Suppressor macrophage (primary cell): Measurements from ENCODE around the gene ALDH5A1.
"Not testable (repeated sequence)": the region's sequence is repeated elsewhere in the genome, so short reads cannot be mapped to it uniquely, and the experiment has no call there.

Source experiments
- DNase-seq, 4 experiments: peaks; one replicate each; pipeline ENCODE4 v3.0.0-alpha.2; 2020 to 2022

Gene ALDH5A1

DNA sequence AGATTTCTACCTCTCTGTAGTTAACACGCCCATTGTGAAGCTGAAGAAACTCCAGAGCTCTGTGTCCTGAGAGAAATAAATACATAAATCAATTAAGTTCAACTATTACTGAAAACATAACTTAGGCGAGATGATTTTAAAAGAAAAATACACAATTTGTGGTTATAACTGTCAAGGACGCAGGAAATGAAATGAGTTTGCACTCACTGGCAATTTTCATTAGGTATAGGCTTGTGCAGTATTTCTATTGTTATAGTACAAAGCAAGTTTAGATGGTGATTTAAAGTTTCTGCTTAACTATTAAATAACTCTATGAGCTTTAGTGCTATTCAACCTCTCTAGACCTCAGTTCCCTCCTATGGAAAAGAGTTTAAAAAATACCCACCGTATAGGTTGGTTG lies 8.7 kb upstream of the ALDH5A1 start:
- DNase-seq = no peak

DNA sequence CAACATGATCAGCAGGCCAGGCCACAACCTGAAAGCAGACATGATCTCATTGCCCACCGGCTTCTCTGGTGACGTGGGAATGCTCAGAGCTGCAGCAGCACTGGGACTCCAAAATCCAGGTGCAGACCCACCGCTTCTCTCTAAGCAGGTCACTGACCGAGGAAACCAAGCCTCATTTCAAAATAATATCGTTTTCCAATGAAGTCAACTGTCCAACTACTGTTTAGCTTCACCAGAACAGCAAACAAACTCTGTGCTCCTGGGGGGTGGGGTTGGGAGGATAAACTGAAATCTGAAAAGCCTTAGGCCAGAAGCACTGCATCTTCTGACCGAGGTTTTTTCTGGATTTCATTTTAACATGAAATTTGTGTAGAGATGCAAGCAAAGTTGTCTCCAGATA lies 5.3 kb upstream of the ALDH5A1 start, which contains the start of gene GPLD1:
GPLD1 (minus strand) TSS at position 109 of the 400 bp plus-strand sequence; CDS start at position 42, 67 bp downstream.
- no peak for DNase-seq

DNA sequence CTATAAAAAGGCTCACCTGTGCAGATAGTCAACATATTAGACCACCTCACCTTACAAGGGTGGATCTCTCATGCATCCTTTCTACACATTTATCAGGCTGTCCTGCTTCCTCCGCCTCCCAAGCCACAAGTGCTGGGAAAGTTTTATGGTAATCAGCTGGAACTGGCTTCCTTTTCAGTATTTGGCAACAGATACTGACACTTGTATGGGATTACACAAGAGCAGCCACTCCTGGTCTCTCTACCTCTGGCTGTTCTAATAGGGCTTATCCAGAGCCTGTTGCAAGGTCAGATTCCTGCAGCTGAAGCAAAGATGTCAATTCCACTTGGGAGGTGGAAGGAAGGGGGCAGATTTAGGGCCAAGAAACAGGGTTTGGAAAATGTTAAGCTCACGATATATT lies 4.9 kb upstream of the ALDH5A1 start:
- peak in 3 of 4 experiments; percentile 40 to 52 (median 43) for DNase-seq

DNA sequence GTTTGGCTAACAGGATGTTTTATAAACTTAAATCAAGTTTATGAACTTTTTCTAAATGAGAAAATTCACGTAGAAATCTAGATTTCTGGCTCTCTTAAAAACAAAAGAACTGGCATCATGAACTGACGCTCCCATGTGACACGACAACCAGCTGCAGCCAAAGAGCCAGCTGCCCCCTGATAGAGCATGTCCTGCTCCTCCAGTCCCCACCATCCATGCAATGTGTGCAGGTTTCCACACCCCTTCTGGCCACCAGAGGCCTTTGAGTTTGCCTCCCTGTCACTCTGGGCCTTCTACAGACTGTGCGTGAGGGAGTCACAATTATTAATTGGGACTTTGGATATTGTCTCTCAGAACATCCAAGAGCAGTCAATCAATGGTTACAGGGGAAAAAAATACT lies 3.8 kb upstream of the ALDH5A1 start:
- no peak for DNase-seq

DNA sequence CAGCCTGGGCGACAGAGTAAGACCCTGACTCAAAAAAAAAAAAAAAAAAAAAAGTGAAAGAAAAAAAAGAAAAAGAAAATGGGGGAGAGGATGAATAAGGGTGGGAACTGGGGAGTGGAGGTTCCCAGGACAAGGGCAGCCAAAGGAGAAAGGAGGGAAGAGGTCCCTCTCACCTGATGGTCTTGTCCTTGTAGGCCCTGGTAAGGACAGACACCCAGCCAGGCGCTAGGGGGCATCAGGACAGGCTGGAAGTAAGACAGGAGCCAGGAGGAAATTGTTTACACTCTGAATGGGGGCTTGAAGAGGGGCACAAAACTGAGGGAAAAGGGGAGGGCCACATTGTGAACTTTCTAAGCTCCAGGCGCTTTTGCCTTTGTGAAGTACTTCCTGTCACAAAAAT lies 2.3 kb upstream of the ALDH5A1 start:
- DNase-seq = peak in 3 of 4 experiments; percentile 8 to 32 (median 21)

DNA sequence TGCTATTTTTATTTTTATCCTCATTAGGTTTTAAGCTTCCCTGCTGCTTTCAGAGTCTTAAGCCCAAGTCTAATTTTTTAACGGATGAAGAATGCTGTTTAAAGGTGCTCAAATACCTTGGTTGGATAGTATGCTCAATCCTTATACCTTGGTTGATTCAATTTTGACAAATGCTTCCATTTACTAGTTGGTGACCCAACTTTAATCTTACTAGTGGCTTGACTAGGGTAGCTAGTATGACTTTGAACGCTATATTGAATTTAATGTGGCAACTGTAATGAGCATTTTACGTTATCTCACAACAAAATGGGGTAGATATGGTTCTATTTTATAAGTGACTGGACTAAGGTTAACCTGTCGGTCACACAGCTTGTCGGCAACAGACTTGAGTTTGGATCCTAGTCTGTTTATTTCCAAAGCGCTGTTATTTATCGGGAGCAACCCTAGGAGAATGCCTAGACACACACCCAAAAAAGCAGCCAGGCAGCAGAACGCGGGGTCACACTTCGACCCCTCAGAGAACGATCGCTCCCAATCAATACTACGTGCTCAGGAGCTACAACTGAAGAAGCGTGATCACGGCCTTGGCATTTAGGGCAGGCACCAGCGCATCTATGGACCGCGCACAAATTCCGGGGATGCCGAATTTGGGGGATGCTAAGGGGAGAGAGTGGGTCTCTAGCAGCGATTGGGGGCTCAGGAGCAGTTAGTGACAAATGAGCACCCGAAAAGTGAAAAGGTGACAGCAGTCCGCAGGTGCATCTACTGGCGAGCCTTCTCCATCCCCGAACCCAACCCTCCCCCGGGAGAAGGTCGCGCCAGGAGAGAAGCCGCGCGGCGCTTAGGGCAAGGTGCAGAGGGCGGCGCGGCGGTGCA lies 586 bp upstream of the ALDH5A1 start:
- no peak for DNase-seq

DNA sequence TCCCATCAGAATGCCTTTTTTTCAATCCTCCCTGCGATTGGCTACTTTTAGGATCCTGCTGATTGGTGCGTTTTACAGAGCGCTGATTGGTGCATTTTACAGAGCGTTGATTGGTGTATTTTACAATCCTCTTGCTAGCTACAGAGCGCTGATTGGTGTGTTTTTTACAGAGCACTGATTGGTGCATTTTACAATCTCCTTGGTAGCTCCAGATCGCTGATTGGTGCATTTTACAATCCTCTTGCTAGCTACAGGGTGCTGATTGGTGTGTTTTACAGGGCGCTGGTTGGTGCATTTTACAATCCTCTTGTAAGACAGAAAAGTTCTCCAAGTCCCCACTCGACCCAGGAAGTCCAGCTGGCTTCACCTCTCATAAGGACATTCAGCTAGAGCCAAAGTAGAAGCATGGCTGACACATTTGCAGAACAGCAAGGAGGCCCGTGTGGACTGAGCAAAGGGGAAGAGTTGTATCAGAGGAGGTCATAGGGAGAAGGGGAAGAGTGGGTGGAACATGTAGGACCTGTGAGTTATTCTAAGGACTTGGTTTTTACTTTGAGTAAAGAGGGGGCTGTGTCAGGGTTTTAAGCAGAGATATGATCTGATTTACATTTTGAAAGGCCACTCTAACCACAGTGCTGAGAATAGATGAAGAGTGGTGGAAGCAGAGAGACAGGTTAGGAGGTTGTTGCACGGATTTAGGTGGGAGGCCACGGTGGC lies 2.6 kb downstream of the ALDH5A1 start:
- DNase-seq = peak; percentile 31 to 53 (median 48)

DNA sequence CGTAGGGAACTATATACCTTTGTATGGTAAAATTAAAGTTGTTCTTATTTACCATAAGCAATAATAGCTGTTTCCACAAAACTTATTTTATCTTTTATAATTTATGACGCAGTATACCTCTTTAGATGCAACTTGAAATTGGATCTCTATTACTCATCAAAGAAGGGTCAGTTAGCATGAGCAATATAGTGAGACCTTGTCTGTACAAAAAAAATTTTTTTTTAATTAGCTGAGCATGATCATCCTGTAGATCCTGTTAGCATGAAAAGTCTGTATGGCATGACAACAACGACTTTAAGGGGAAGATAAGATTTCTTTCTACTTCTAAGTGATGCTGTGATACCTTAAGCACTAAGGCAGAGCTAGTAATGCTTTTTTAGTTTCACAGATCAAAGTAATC lies 5.9 kb downstream of the ALDH5A1 start:
- DNase-seq = no peak

DNA sequence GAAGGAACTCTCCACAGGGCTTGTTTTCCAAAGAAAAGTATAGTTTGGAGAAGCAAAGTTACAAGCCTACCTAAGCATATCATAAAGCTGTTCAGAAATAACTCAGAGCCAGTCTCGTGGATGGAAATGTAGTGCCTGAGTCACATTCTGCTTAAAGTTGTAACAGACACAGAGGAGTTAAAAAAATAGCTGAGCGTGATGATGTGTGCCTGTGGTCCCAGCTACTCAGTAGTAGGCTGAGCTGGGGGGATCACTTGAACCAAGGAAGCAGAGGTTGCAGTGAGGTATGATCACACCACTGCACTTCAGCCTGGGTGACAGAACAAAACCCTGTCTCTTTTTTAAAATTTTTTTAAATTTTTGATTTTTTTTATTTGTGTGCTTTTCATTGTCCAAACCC lies 6.6 kb downstream of the ALDH5A1 start:
- no peak for DNase-seq

DNA sequence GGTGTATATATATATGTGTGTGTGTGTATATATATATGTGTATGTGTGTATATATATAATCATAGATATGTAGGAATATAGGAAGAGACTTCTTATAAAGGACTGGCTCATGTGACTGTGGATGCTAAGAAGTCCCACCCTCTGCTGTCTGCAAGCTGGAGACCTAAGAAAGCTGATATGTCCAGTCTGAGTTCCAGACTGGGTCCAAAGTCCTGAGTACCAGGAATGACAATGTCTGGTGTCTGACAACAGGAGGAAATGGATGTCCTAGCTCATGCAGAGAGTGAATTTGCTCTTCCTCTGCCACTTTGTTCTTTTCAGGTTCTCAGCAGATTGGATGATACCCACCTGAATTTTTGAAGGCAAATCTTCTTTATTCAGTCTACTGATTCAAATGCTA lies 7.1 kb downstream of the ALDH5A1 start:
- DNase-seq = no peak

DNA sequence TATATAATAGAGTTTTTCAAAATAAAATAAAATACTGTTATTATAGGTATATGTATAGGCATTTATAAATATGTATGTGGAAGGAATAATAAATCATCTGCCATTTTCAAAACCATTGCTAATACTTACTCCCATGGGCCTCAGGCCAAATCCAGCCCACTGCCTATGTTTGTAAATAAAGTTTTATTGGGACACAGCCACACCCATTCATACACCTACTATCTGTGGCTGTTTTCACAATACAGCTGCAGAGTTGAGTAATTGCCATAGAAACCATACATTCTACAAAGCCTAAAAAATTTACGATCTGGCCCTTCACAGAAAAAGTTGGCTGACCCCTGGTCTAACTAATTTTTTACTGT lies 9.5 kb downstream of the ALDH5A1 start:
- DNase-seq = no peak

DNA sequence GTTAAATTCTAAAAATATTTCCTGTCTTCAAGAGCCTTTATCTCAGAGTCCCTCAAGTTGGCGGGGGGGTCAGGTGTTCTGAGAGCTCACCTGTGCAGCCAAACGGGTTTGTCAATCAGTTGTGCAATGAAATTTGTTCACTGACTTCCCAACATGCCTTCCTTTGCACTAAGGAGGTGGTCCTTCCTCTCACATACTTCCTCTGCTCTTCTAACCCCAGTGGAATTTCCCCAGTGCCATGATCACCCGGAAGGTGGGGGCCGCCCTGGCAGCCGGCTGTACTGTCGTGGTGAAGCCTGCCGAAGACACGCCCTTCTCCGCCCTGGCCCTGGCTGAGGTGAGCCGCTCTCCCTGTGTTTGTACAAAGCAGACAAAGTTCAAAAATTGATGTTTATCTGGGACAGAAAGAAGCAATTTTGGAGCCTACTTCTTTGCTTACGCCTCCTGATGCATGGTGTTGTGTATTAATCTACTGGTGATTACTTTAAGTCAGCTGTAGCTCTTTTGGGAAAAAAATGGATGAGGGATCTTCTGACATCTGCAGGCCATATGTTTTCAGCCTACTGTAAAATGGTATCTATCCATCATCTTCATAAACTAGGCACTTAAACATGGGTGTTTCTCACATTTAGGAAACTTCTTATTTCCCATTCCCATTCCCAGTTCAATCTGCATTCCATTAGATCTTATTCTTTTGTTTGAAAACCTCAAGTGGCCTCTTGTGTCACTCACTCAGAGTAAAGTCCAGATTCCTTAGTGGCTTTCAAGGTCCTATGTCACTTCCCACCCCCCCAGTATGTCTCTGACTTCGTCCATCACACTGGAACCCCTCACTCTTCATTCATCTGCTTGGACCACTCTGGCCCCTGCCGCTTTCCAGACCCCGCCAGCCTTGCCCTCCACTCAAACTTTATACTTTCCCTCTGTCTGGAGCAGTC lies 10.1 kb downstream of the ALDH5A1 start:
- DNase-seq = no peak

DNA sequence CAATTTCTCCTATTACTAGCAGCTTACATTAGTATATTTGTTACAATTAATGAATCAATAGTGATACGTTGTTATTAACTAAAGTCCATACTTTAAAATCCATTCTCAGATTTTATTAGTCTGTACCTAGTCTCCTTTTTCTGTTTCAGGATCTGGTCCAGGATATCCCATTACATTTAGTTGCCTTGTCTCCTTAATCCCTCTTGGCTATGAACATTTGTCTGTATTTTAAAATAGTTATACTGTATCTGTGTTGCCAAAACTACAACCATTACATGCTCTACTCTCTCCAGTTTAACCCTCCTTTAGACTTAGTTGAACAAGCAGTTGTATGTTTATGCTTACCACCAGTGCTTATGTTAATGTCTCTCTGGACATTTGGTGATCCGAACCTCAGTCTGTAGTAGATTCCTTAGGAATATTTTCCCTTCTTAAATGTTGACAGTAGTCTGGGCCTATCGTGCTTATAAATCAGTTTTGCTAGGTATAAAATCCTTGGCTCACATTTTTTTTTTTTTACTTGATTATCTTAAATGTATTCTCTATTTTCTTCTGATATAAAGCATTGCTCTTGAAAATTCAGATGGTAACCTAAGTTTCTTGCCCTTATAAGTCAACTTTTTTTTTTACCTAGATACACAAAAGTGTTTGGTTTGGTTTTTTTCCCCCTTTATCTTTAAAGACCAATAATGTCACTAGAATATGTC lies 12.2 kb downstream of the ALDH5A1 start:
- no peak for DNase-seq

DNA sequence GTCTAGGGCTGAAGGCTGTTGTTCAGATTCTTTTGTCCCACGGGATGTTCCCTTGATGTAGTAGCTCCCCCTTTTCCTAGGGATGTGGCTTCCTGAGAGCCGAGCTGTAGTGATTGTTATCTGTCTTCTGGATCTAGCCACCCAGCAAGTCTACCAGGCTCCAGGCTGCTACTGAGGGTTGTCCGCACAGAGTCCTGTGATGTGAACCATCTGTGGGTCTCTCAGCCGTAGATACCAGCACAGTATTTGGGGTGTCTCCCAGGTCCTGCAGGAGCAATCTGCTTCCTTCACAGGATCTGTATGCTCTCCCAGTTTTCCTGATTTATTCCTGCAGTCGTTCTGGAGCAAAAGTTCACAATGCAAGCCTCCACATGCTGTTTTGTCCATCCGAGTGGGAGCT lies 17.2 kb downstream of the ALDH5A1 start:
- DNase-seq = not testable (repeated sequence)

DNA sequence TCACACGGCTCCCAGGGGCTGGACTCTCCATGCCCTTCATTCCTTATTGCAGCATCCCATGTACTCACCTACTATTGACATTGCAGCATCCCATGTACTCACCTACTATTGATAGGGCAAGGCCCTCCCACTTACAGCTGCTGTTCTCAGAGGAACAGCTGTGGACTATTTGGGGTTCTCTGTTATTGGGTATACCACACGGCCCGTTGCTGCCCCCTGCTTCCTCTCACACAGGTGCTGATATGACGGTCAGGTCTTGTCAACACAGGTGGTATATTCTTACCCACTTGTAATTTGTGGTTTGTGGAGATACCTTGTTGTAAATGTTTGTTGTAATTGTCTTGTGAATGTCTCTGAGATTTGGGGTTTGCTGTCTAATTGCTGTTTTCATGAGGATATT lies 18.8 kb downstream of the ALDH5A1 start:
- DNase-seq = no peak

DNA sequence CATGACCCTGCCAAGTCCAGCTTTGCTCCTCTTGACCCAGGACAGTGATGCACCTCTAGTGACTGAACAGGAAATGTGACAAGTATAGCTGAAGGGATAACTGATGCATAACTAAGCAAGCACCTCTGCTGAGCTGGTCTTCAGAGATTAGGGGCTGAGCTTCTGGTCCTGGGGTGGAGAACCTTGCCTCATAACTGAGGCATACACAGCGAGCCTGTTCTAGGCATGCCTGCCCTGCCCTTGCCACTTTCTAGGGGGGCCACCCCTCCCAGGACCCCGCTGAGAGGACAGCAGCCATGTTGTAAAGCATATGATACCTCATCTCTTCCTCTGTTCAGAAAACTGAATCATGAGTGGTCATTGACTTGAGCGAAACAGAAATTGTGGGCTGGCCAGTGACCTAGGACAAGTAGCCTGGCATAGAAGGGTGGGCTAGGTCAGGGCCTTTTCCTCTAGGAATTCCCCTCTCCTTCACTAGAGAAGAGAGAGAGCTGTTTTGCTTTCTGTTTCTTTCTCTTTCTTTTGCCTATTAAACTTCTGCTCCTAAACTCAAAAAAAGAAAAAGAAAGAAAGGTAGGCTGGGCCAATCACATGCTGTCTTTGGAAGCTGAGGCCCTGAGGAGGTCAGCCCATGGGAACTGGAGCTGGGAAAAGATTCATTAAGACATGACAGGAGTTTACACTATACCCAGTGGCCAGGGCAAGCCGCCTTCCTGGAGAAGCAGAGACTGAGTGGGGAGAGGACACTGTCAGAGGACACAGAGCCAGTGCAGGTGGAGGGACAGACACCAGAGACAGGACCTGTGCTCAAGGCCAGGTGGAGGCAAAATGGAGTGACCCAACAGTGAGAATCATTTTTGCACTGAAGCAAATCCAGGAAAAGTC lies 23.1 kb downstream of the ALDH5A1 start:
- DNase-seq = no peak

DNA sequence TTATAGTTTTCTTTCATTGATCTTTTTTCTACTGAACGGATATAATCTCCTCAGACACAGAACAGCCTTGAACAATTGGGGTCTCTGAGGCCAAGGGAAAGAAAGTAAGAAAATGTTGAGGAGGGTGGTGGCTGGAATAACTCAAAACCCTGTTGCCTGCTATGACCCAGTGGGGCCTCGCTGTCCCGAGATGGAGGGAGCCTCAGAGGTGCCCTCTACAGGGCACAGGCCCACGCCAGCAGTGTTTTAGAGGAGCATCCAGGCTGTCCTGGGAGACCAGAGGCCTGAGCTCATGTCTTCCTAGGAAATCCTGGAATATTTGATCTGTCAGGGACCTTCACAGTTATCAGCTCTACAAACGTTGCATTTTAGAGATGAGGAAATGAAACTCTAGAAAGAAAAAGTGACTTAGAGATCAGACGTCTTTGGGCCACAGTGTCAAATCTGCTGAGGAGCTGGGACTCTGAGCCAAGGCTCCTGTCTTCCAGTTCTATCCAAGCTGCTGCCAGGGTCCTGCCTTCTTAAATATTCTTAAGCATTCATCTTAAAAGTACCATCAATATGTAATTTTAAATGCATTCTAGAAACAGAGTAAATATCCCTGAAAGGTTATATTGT lies 26.3 kb downstream of the ALDH5A1 start:
- peak; percentile 28 to 75 (median 58) for DNase-seq

DNA sequence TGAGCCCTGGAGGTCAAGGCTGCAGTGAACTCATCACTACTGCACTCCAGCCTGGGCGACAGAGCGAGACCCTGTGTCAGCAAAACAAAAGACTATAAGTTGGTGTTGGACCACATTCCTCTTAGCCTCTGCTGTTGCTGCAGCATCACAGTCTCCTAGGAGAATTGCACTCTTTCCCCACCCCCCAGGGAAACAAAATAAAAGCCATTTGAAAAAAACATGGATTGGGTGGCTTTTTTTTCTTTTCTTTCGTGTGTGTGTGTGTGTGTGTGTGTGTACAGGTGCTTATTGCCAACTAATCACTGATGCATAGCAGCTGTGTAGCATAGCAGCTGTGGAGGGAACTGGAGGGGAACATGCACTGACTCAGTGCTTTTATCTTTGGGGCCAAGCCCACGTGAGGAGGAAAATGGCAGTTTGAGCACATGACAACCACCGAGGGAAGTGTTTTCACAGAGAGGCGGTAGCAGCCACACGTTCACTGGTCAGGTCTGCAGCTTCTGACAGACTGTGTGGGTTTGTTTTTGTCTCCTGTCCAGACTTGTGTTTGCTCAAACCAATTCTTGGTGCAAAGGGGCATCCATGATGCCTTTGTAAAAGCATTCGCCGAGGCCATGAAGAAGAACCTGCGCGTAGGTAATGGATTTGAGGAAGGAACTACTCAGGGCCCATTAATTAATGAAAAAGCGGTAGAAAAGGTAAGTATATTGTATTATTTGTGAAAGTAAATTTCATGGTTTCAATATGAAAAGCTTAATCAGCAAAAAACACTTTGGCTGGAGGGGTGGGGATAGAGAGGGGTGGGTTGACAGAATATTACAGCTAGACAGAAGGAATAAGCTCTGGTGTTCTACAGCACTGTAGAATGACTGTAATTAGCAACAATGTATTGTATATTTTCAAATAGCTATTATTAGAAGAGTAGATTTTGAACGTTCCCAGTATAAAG lies 27.7 kb downstream of the ALDH5A1 start:
- peak; percentile 9 to 46 (median 40) for DNase-seq

DNA sequence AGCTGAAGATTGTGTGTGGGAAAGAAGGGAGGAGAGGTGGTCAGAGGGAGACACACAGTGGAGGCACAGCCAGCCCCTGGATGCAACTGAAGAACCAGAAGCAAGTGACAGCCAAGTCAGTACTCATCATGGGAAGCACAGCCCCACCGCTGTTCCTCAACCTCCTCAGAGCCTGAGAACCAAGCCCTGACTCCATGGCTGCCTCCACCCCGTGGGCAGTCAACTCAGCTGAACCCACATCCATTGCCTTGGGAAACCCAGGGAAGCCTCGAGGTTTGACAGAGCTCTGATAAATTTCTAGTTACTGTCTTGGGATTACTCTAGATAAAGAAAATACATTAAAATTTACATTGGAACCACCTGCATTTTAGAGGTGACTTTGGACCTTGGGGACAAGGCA lies 29.6 kb downstream of the ALDH5A1 start:
- DNase-seq = peak in 1 of 4 experiments; percentile 4
